22Rv1 (cell line): ENCODE results near the gene PRKCB.

Source experiments
- H3K27ac ChIP-seq: fragments of 450-650 bp; 2 replicates; pipeline ENCODE4 v1.5.1; 2017
- ZFX ChIP-seq: fragments of 450-650 bp; IDR thresholded peaks from 2 replicates; pipeline ENCODE4 v1.6.1; 2017; ENCODE audit warnings: antibody characterized with exemption, borderline replicate concordance
- TF ChIP-seq, protein P1 (sequence below): fragments of 450-650 bp; IDR thresholded peaks from 2 replicates; pipeline ENCODE4 v1.5.1; 2017; ENCODE audit warnings: mild to moderate bottlenecking

PRKCB gene

DNA sequence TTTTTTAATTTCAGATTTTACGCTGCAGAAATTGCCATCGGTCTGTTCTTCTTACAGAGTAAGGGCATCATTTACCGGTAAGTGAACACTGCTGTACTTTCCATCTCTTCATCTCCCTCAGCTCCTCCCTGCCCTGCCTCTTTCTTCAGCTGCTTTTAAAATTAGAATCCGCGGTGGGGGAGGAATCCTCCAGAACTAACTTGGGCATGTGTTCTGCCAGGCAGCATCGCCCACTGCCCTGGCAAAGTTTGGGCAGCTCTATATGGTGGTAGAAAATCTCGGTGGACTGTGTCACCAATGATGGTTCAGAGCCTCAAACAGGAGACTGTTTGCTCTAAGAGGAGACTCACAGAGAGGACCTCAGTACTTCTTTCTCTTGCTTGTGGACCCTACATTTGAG lies 338.7 kb downstream of the PRKCB start:
- no peak overlapping the region for H3K27ac ChIP-seq
- TF ChIP-seq, protein P1, sequence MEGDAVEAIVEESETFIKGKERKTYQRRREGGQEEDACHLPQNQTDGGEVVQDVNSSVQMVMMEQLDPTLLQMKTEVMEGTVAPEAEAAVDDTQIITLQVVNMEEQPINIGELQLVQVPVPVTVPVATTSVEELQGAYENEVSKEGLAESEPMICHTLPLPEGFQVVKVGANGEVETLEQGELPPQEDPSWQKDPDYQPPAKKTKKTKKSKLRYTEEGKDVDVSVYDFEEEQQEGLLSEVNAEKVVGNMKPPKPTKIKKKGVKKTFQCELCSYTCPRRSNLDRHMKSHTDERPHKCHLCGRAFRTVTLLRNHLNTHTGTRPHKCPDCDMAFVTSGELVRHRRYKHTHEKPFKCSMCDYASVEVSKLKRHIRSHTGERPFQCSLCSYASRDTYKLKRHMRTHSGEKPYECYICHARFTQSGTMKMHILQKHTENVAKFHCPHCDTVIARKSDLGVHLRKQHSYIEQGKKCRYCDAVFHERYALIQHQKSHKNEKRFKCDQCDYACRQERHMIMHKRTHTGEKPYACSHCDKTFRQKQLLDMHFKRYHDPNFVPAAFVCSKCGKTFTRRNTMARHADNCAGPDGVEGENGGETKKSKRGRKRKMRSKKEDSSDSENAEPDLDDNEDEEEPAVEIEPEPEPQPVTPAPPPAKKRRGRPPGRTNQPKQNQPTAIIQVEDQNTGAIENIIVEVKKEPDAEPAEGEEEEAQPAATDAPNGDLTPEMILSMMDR = no peak
- no peak for TF ChIP-seq ZFX

DNA sequence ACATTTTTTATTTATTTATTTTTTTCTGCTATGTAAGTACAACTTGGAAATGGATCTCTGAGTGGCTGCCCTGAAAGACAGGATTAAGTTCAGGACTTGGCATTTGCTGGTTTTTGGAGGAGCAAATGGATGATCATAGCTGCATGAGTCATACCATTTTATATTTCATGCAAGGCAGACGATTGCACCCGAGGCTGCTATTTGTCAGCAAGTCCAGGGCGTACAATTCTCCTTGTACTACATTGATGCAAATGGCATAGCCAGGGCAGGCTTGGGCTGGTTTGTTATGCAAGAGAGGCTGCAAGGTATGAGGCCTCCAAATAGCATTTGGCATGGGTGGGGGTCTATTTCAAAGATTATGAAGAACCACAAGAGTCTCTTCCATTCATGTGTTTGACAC lies 339.2 kb downstream of the PRKCB start:
- H3K27ac ChIP-seq = no peak overlapping the region
- TF ChIP-seq, protein P1 = no peak
- no peak for TF ChIP-seq ZFX

DNA sequence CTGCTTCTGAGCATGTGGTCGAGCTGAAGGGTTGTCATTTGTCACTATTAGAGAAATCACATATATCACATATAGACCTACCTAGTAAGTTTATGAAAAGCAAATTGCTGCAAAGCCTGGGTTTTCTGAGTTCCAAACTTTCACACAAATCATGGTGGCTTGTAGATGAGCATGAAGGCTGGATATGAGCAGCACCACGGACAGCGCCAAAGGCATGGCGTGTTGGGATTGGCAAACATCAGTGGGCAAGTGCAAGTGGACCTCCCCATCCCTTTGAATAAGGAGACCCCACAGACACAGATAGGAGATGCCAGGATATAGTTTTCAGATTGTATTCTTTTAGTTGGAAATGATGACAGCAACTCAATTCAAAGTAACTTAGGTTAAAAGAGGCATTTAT lies 342.7 kb downstream of the PRKCB start:
- H3K27ac ChIP-seq = no peak overlapping the region
- TF ChIP-seq, protein P1 = no peak
- TF ChIP-seq ZFX = no peak

DNA sequence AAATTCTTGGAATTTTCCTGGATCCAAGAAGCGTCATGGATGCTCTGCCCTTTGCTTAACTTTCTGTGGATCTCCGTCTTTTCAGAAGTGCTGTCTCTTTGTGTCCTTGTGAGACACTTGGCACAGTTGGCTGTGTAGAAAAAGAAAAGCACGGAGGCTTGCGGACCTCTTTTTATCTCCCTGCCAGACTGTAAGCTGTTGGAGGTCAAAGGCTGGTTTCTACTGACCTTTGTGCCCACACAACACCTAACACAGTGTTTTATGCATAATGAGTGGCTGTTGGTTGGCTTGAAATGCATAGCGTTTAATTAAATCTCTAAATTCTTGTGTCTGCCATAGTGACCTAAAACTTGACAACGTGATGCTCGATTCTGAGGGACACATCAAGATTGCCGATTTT lies 344.7 kb downstream of the PRKCB start:
- H3K27ac ChIP-seq = no peak overlapping the region
- TF ChIP-seq, protein P1 = no peak
- no peak for TF ChIP-seq ZFX

DNA sequence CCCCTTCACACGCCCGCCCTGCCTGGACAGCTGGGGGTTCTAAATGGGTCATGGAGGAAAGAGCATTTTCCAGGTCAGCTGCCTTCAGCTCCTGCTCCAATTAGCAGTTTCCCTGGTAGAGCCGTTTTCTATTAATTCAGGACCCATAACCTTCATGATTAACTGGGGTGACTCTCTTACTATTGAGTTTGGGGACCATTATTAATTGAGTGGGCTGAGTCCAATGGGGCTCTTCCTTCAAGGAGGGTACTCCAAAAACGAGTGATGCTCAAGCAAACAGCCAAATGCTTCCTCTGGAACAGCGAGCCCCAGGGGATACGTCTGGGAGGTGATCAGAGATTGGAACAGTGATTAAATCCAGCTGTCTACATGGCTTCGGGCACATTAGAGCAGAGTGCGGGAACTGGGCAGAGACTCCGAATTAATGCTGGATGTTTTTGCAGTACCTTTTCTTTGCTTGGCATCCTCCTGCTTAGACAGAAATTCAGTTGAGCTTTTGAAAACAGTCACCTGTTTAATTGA lies 352.3 kb downstream of the PRKCB start:
- TF ChIP-seq, protein P1 = no peak
- no peak for TF ChIP-seq ZFX
- no peak overlapping the region for H3K27ac ChIP-seq

DNA sequence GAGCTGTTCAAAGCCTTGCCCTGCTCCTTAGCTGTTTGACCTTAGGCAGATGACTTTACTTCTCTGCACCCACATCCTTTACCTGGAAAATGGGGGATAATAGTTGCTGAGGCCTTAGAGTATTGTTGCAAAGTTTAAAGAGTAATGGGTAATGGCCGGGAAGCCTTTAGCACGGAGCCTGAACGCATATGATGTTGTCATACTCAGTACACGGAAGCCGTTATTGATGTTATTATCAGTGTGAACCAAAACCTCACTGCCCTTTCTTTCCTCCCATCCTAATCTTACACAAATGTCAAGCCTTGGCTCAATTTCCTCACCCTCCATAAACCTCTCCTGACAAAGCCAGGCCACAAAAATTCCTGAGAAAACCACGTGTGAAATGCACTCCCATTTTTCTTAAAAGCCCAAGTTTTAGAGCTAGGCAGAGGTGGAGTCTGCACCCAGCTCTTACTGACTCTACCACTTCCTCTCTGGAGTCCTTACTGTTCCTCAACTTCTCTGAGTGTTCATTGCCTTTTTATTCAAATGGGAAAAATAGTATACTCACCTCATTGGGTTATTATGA lies 353.1 kb downstream of the PRKCB start:
- TF ChIP-seq, protein P1 = no peak
- TF ChIP-seq ZFX = no peak
- no peak overlapping the region for H3K27ac ChIP-seq

DNA sequence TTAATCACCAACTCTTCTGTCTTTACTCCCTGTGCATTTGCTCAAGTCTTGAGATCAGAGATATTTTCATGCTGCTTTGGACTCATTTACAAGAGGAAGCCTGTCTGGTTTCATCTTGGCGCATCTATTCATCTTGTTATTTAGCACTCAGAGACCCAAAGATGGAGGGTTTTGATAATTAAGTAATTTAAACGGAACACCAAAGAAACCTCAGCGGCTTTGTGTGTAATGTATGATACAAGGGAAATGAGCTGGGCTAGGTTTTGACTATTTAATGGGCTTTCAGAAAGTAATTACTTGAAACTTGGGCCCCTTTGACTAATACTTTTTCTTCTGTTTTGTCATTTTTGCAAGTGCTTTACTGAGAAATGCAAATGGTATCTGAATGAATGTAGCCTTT lies 354.2 kb downstream of the PRKCB start:
- H3K27ac ChIP-seq = no peak overlapping the region
- no peak for TF ChIP-seq ZFX
- TF ChIP-seq, protein P1 = no peak
